B cell (primary cell): ENCODE measurements around the gene LCE2C.

Experiments used
- EZH2 ChIP-seq: IDR thresholded peaks from 2 replicates; pipeline ENCODE4 v1.6.1; 2012; ENCODE audit warnings: borderline replicate concordance, low read depth, mild to moderate bottlenecking, moderate library complexity, low read length; ENCODE audit not compliant: insufficient read depth, poor library complexity, severe bottlenecking
- TF ChIP-seq, protein P1 (sequence below): fragments of 200-600 bp; IDR thresholded peaks from one replicate; pipeline ENCODE4 v1.8.0; 2022; ENCODE audit warnings: antibody characterized with exemption, mild to moderate bottlenecking

DNA sequence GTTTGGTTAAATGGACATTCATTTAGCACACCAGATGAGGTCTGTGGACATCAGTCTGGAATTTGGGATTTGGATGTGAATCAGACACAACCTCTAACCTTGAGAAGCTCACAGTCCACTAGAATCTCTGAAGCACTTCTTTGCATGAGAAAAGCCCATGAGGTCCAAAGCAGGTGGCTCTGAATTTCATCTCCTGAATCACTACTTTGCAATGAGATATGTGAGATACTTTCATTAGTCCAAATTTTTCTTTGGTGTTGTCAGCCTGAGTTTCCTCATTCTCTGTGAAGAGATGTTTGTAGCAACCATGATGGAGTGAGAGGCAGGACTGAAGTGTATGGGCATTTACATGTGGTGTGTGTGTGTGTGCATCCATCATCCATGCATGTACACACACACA, 28.4 kb upstream of the LCE2C start:
- TF ChIP-seq, protein P1, sequence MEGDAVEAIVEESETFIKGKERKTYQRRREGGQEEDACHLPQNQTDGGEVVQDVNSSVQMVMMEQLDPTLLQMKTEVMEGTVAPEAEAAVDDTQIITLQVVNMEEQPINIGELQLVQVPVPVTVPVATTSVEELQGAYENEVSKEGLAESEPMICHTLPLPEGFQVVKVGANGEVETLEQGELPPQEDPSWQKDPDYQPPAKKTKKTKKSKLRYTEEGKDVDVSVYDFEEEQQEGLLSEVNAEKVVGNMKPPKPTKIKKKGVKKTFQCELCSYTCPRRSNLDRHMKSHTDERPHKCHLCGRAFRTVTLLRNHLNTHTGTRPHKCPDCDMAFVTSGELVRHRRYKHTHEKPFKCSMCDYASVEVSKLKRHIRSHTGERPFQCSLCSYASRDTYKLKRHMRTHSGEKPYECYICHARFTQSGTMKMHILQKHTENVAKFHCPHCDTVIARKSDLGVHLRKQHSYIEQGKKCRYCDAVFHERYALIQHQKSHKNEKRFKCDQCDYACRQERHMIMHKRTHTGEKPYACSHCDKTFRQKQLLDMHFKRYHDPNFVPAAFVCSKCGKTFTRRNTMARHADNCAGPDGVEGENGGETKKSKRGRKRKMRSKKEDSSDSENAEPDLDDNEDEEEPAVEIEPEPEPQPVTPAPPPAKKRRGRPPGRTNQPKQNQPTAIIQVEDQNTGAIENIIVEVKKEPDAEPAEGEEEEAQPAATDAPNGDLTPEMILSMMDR = no peak
- TF ChIP-seq EZH2 = no peak
